Loucy (cell line): Measurements from ENCODE around the gene FFAR3.

ENCODE experiments used
- H2AFZ ChIP-seq: fragments of 200-600 bp; sonication (generic); 2 replicates; pipeline ENCODE4 v1.6.0; 2016; ENCODE audit warnings: antibody characterized with exemption, mild to moderate bottlenecking, low read length, moderate library complexity
- H3F3A ChIP-seq: fragments of 200-600 bp; 2 replicates; pipeline ENCODE4 v1.6.0; 2016; ENCODE audit warnings: antibody characterized with exemption, low read depth, mild to moderate bottlenecking
- H3K27me3 ChIP-seq: fragments of 200-600 bp; sonication (generic); 2 replicates; pipeline ENCODE4 v1.6.1; 2014; ENCODE audit warnings: low read length, mild to moderate bottlenecking; ENCODE audit not compliant: insufficient read depth, poor library complexity, severe bottlenecking
- H3K36me3 ChIP-seq: fragments of 200-600 bp; sonication (generic); 2 replicates; pipeline ENCODE4 v1.6.1; 2016; ENCODE audit warnings: low read length; ENCODE audit not compliant: insufficient read depth
- H3K4me1 ChIP-seq: fragments of 200-600 bp; sonication (generic); 2 replicates; pipeline ENCODE4 v1.5.1; 2014; ENCODE audit warnings: low read length, mild to moderate bottlenecking; ENCODE audit not compliant: insufficient read depth, poor library complexity, severe bottlenecking
- H3K4me2 ChIP-seq: fragments of 200-600 bp; sonication (generic); 2 replicates; pipeline ENCODE4 v1.6.0; 2014; ENCODE audit warnings: antibody characterized with exemption, low read length, low read depth, mild to moderate bottlenecking; ENCODE audit not compliant: poor library complexity, severe bottlenecking
- H3K4me3 ChIP-seq: fragments of 200-600 bp; sonication (generic); 2 replicates; pipeline ENCODE4 v1.5.1; 2014; ENCODE audit warnings: low read length, mild to moderate bottlenecking, mixed read lengths; ENCODE audit not compliant: poor library complexity, severe bottlenecking
- H3K79me2 ChIP-seq: fragments of 200-600 bp; sonication (generic); 2 replicates; pipeline ENCODE4 v1.6.1; 2014; ENCODE audit warnings: low read length; ENCODE audit not compliant: insufficient read depth
- H3K9ac ChIP-seq: fragments of 200-600 bp; sonication (generic); 2 replicates; pipeline ENCODE4 v1.6.0; 2014; ENCODE audit warnings: mild to moderate bottlenecking, low read depth, low read length, moderate library complexity; ENCODE audit not compliant: poor library complexity, severe bottlenecking
- H3K9me2 ChIP-seq: fragments of 200-600 bp; sonication (generic); replicated peaks from 2 replicates; pipeline ENCODE4 v1.6.1; 2016; ENCODE audit warnings: low read depth, low read length, mixed read lengths
- H3K9me3 ChIP-seq: fragments of 200-600 bp; sonication (generic); 2 replicates; pipeline ENCODE4 v1.6.1; 2014; ENCODE audit warnings: mild to moderate bottlenecking, antibody characterized with exemption, low read length, low read depth; ENCODE audit not compliant: insufficient read depth
- H4K20me1 ChIP-seq: fragments of 200-600 bp; sonication (generic); 2 replicates; pipeline ENCODE4 v1.6.0; 2014; ENCODE audit warnings: antibody characterized with exemption, low read length, mild to moderate bottlenecking; ENCODE audit not compliant: insufficient read depth, poor library complexity, severe bottlenecking
- EZH2phosphoT487 ChIP-seq: fragments of 200-600 bp; IDR thresholded peaks from 2 replicates; pipeline ENCODE4 v1.6.1; 2018; ENCODE audit warnings: antibody characterized with exemption, mild to moderate bottlenecking, moderate library complexity, borderline replicate concordance
- TF ChIP-seq, protein P1 (sequence below): fragments of 200-600 bp; sonication (generic); conservative IDR thresholded peaks from 2 replicates; pipeline ENCODE4 v1.5.1; 2014; ENCODE audit warnings: mild to moderate bottlenecking, antibody characterized with exemption, low read length

The FFAR3 gene

DNA sequence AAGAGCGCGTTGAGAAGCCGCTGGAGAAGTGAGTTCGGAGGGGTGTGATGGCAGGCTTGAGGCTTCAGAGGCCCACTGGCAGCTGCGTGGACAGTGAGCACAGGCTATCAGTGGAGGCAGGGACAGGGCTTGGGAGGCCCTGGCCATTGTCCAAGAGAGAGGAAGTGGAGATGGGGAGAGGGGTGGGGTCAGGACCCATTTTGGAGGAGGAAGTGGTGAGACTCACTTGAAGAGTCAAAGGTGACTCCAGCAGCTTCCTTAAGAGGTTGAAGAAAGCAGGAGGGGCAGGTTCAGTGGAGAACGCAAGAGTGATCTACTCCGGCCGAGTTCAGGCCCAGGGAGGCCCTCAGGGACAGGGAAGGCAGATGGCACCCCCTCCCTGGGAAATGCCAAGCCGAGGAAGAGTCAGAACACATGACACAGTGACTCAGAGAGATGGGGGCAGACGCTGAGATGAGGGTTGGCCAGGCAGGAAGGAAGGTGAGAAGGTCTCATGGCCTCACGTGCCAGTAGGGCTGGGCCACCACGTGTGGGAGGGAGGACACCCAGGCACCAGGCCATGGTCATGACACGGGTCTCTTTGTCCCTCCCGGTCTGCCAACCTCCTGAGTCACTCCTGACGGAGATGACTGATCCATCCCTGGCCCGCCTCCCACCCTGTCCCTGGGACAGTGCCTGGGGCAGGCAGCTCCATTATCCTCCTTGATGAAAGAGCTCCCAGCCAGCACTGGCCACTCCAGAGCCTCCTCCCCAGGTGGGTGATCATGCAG, 39.4 kb upstream of the FFAR3 start:
- H3F3A ChIP-seq = peaks cover 3% of the 10 kb centered on the region
- peaks cover 3% of the 10 kb centered on the region; the same call in 1 of the 2 replicates for H3K9me3 ChIP-seq
- no peak overlapping the region; the same call in 1 of the 2 replicates for H2AFZ ChIP-seq
- H3K79me2 ChIP-seq = no peaks in the 10 kb centered on the region
- H4K20me1 ChIP-seq = no peaks in the 10 kb centered on the region
- no peaks in the 10 kb centered on the region for H3K9me2 ChIP-seq
- peak overlapping the region; percentile 33 for H3K4me3 ChIP-seq
- no peaks in the 10 kb centered on the region for H3K27me3 ChIP-seq
- H3K36me3 ChIP-seq = no peaks in the 10 kb centered on the region
- H3K4me2 ChIP-seq = peak overlapping the region; percentile 51
- peaks cover 40% of the 10 kb centered on the region for H3K4me1 ChIP-seq
- no peak for TF ChIP-seq EZH2phosphoT487
- TF ChIP-seq, protein P1, sequence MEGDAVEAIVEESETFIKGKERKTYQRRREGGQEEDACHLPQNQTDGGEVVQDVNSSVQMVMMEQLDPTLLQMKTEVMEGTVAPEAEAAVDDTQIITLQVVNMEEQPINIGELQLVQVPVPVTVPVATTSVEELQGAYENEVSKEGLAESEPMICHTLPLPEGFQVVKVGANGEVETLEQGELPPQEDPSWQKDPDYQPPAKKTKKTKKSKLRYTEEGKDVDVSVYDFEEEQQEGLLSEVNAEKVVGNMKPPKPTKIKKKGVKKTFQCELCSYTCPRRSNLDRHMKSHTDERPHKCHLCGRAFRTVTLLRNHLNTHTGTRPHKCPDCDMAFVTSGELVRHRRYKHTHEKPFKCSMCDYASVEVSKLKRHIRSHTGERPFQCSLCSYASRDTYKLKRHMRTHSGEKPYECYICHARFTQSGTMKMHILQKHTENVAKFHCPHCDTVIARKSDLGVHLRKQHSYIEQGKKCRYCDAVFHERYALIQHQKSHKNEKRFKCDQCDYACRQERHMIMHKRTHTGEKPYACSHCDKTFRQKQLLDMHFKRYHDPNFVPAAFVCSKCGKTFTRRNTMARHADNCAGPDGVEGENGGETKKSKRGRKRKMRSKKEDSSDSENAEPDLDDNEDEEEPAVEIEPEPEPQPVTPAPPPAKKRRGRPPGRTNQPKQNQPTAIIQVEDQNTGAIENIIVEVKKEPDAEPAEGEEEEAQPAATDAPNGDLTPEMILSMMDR = no peak
- H3K9ac ChIP-seq = peak overlapping the region; percentile 68

DNA sequence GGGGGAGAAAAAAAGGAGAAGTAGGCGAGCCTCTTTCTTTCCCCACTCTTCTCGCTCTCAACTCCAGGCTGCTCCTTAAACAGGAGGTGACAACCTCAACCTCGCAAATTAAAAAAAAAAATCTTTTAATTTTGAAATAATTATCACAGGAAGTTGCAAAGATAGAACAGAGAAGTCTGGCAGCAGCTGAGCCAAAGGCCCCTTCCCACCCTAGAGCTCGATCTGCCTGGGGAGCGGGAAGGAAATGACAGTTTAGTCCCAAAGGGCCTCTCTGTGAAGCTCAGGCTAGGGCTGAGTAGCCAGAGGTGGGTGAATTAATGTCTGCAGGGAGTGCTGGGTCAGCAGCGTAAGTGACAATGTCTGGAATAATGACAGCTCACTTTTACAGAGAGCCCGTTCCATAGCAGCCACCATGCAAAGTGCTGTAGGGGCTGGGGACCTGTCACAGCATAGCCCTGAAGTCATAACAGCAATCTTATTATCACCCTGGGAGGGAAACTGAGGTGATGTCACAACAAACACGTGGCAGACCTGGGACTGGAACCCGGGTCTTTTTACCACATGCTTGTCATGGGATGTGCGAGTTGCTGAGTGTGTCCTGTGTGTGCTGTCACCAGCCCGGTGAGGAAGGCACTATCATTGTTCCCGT, 38.1 kb upstream of the FFAR3 start:
- H3K36me3 ChIP-seq = no peaks in the 10 kb centered on the region
- H2AFZ ChIP-seq = peak overlapping the region; percentile 25
- H3K79me2 ChIP-seq = no peaks in the 10 kb centered on the region
- no peaks in the 10 kb centered on the region for H3K27me3 ChIP-seq
- TF ChIP-seq EZH2phosphoT487 = no peak
- TF ChIP-seq, protein P1 = no peak
- H3K4me2 ChIP-seq = peak overlapping the region; percentile 51
- H4K20me1 ChIP-seq = no peaks in the 10 kb centered on the region
- H3K9ac ChIP-seq = peak overlapping the region; percentile 68
- H3K4me3 ChIP-seq = peak overlapping the region; percentile 54
- H3K9me3 ChIP-seq = peaks cover 3% of the 10 kb centered on the region; the same call in 1 of the 2 replicates
- H3K9me2 ChIP-seq = no peaks in the 10 kb centered on the region
- H3K4me1 ChIP-seq = peaks cover 37% of the 10 kb centered on the region
- H3F3A ChIP-seq = peaks cover 8% of the 10 kb centered on the region

DNA sequence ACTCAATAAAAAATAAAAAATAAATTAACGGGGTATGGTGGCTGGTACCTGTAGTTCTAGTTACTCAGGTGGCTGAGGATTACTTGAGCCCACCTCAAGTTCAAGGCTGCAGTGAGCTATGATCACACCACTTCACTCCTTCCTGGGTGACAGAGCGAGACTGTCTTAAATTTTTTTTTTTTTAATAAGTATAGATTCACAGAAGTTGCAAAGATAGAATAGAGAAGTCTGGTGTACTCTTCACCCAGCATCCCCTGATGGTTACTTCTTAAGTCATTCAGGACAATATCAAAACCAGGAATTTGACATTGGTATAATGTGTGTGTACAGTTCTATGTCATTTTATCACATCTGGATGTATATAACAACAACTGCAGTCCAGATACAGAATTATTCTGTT, 37.0 kb upstream of the FFAR3 start:
- Histone ChIP-seq H3K79me2 (no peaks in the 10 kb centered on the region), H3K4me2 (no peak overlapping the region), H3K9me2 (no peaks in the 10 kb centered on the region), H4K20me1 (no peaks in the 10 kb centered on the region), H3F3A (peaks cover 9% of the 10 kb centered on the region), H2AFZ (no peak overlapping the region), H3K9ac (peak overlapping the region; percentile 68), H3K4me3 (no peak overlapping the region), H3K27me3 (no peaks in the 10 kb centered on the region), H3K4me1 (peaks cover 37% of the 10 kb centered on the region), H3K9me3 (peaks cover 3% of the 10 kb centered on the region; the same call in 1 of the 2 replicates), H3K36me3 (no peaks in the 10 kb centered on the region)
- TF ChIP-seq, protein P1 = no peak
- no peak for TF ChIP-seq EZH2phosphoT487
